ENCODE data around the gene SNTA1. TPM values are rescaled to one million over a fixed set of nuclear protein-coding genes. Genes with fewer than 3 reads are reported as not detected.

Gene SNTA1
- total RNA-seq, 1 experiment from 2014 or later = 14.6 TPM

DNA sequence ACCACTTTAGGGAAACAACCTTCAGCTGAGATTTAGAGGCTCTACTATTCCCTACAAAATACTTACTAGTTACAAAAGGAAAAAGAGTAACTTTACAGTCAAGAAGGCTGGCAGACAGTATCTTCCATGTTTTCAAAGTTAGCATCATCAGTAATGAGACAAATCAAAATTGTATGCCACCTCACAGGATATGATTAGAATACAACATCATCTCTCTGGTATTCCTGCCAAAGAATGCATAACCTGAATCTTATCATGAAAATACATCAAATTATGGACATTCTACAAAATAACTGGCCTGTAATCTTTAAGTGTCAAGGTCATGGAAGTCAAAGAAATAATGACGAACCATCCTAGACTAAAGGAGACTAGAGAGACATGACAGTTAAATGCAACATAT lies 80.7 kb downstream of the SNTA1 start:
- POLR2A ChIA-PET = no interaction called here
- no peak overlapping the region for H3K4me2 ChIP-seq (ENCODE audit: low read length)
- TF ChIP-seq TCF7L2 (IDR thresholded peaks at IDR 0.05; ENCODE audit: borderline replicate concordance, extremely low read depth, insufficient read depth, insufficient read length) (no peak), POLR2AphosphoS5 (IDR thresholded peaks at IDR 0.05; ENCODE audit: low read depth, low read length) (no peak), POLR2A (IDR thresholded peaks at IDR 0.05; ENCODE audit: borderline replicate concordance, extremely low read depth, insufficient read depth, insufficient read length) (no peak), ZNF274 (IDR thresholded peaks at IDR 0.05; ENCODE audit: low read depth, low read length) (no peak), FOSL1 (IDR thresholded peaks at IDR 0.05; ENCODE audit: low read depth) (no peak), SIN3A (IDR thresholded peaks at IDR 0.05; ENCODE audit: low read depth) (no peak), JUND (IDR thresholded peaks at IDR 0.05) (no peak), ELF1 (IDR thresholded peaks at IDR 0.05; ENCODE audit: borderline replicate concordance, low read depth) (no peak), SP1 (IDR thresholded peaks at IDR 0.05; ENCODE audit: low read depth) (no peak), EZH2 (IDR thresholded peaks at IDR 0.05) (no peak), YY1 (IDR thresholded peaks at IDR 0.05; ENCODE audit: extremely low read depth, insufficient replicate concordance, low read depth, low read length) (no peak), CBX3 (IDR thresholded peaks at IDR 0.05; ENCODE audit: low read depth) (no peak), CEBPB (IDR thresholded peaks at IDR 0.05; ENCODE audit: low read depth) (no peak), REST (IDR thresholded peaks at IDR 0.05; ENCODE audit: low read depth) (no peak), SRF (IDR thresholded peaks at IDR 0.05; ENCODE audit: low read depth) (no peak)
- TF ChIP-seq, protein P1, sequence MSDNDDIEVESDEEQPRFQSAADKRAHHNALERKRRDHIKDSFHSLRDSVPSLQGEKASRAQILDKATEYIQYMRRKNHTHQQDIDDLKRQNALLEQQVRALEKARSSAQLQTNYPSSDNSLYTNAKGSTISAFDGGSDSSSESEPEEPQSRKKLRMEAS (IDR thresholded peaks at IDR 0.05) = no peak
- TF ChIP-seq, protein P2, sequence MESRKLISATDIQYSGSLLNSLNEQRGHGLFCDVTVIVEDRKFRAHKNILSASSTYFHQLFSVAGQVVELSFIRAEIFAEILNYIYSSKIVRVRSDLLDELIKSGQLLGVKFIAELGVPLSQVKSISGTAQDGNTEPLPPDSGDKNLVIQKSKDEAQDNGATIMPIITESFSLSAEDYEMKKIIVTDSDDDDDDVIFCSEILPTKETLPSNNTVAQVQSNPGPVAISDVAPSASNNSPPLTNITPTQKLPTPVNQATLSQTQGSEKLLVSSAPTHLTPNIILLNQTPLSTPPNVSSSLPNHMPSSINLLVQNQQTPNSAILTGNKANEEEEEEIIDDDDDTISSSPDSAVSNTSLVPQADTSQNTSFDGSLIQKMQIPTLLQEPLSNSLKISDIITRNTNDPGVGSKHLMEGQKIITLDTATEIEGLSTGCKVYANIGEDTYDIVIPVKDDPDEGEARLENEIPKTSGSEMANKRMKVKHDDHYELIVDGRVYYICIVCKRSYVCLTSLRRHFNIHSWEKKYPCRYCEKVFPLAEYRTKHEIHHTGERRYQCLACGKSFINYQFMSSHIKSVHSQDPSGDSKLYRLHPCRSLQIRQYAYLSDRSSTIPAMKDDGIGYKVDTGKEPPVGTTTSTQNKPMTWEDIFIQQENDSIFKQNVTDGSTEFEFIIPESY (IDR thresholded peaks at IDR 0.05; ENCODE audit: extremely low read depth, insufficient replicate concordance, low read length) = no peak
- RAD21 ChIA-PET (ENCODE audit: low non-redundant PET in 1 of 2, low total read pairs in 2 of 2, uncharacterized antibody in 2 of 2, unreplicated experiment in 2 of 2) = no interaction called here
- H4K20me1 ChIP-seq (ENCODE audit: insufficient read depth) = no peaks in the 10 kb centered on the region
- no TSS peak for BruUV-seq (replicated peaks)
- intact Hi-C loops (cut with micrococcal nuclease) = no loop called here
- no peak overlapping the region for H3K4me3 ChIP-seq (replicated peaks in 1 of 2; ENCODE audit: low read depth in 1 of 2, low read length in 2 of 2)
- H3K9me2 ChIP-seq (ENCODE audit: insufficient read depth) = no peaks in the 10 kb centered on the region
- H2AFZ ChIP-seq (ENCODE audit: low read depth, low read length, poor library complexity, severe bottlenecking) = no peak overlapping the region
- no peak for ATAC-seq
- peaks cover 37 to 41% of the 10 kb centered on the region in 2 experiments; a peak in 3 of 4 replicates for H3K36me3 ChIP-seq (ENCODE audit: control insufficient read depth in 1 of 2, insufficient read depth in 2 of 2, low read length in 2 of 2)
- H3K27me3 ChIP-seq (ENCODE audit: insufficient read depth, low read length) = no peaks in the 10 kb centered on the region
- CTCF ChIA-PET = no interaction called here
- no peaks in the 10 kb centered on the region for H3K79me2 ChIP-seq (ENCODE audit: insufficient read depth, low read length)
- H3K9me3 ChIP-seq (ENCODE audit: control insufficient read depth in 1 of 2, insufficient read depth in 1 of 2, low read depth in 1 of 2, low read length in 2 of 2) = no peaks in the 10 kb centered on the region
- no peak for DNase-seq (ENCODE audit: low read depth, low spot score)
- H3K4me1 ChIP-seq (ENCODE audit: control insufficient read depth in 1 of 2, insufficient read depth in 2 of 2, low read length in 2 of 2) = no peaks in the 10 kb centered on the region
- H3K27ac ChIP-seq (ENCODE audit: low read depth, low read length) = no peak overlapping the region
- no peak overlapping the region for H3K9ac ChIP-seq (ENCODE audit: low read length)

Measured in HCT116 (cell line).